GM18505 (cell line): ENCODE results near the gene PCDH15.

ENCODE experiments used
- ATAC-seq: cut with Tn5 transposase; IDR thresholded peaks from one replicate; pipeline ENCODE4 v1.9.1; 2021; ENCODE audit not compliant: unreplicated experiment
- POLR2A ChIP-seq: IDR thresholded peaks from 4 replicates; pipeline ENCODE4 v1.6.1; 2011; ENCODE audit warnings: borderline replicate concordance; ENCODE audit not compliant: insufficient read depth, insufficient read length; ENCODE audit errors: extremely low read depth

Gene PCDH15

GRCh38 chr10:54772468-54773122 is 28.4 kb downstream of the PCDH15 start:
- no peak for ATAC-seq
- no peak for TF ChIP-seq POLR2A

GRCh38 chr10:54769051-54769450 is 32.0 kb downstream of the PCDH15 start:
- TF ChIP-seq POLR2A, result no peak
- ATAC-seq, result no peak

- no peak for ATAC-seq
Measured at GRCh38 chr10:54758791-54759190, 42.2 kb downstream of the PCDH15 start.

GRCh38 chr10:54749623-54750022 is 51.4 kb downstream of the PCDH15 start:
- ATAC-seq, result no peak

More at GRCh38 chr10:54758791-54759190, 42.2 kb downstream of the PCDH15 start:
- TF ChIP-seq POLR2A, result no peak

GRCh38 chr10:54745436-54745835 is 55.6 kb downstream of the PCDH15 start:
- no peak for ATAC-seq
- no peak for TF ChIP-seq POLR2A

More at GRCh38 chr10:54749623-54750022, 51.4 kb downstream of the PCDH15 start:
- TF ChIP-seq POLR2A, result no peak

- no peak for ATAC-seq
- no peak for TF ChIP-seq POLR2A
Measured at GRCh38 chr10:54742416-54742815, 58.6 kb downstream of the PCDH15 start.

- no peak for TF ChIP-seq POLR2A
Measured at GRCh38 chr10:54728511-54728910, 72.5 kb downstream of the PCDH15 start.

GRCh38 chr10:54722075-54722474 is 79.0 kb downstream of the PCDH15 start:
- ATAC-seq, result no peak
- TF ChIP-seq POLR2A, result no peak

More at GRCh38 chr10:54728511-54728910, 72.5 kb downstream of the PCDH15 start:
- ATAC-seq, result no peak

- TF ChIP-seq POLR2A, result no peak
- no peak for ATAC-seq
Measured at GRCh38 chr10:54710918-54711317, 90.1 kb downstream of the PCDH15 start.

- TF ChIP-seq POLR2A, result no peak
- ATAC-seq, result no peak
Measured at GRCh38 chr10:54708591-54708990, 92.4 kb downstream of the PCDH15 start.

- ATAC-seq, result no peak
- TF ChIP-seq POLR2A, result no peak
Measured at GRCh38 chr10:54708021-54708420, 93.0 kb downstream of the PCDH15 start.

- no peak for TF ChIP-seq POLR2A
- ATAC-seq, result no peak
Measured at GRCh38 chr10:54702583-54703485, 98.2 kb downstream of the PCDH15 start.

GRCh38 chr10:54691331-54691730 is 109.7 kb downstream of the PCDH15 start:
- ATAC-seq, result no peak
- no peak for TF ChIP-seq POLR2A

- ATAC-seq, result no peak
- TF ChIP-seq POLR2A, result no peak
Measured at GRCh38 chr10:54682554-54682953, 118.5 kb downstream of the PCDH15 start.
